ENCODE measurements around the gene JPH3. TPM values are rescaled to one million over a fixed set of nuclear protein-coding genes. Genes with fewer than 3 reads are reported as not detected.

Gene JPH3
- polyA plus RNA-seq, 1 experiment: 0.02 TPM

- Histone ChIP-seq H3K27ac (ENCODE audit: low read depth, low read length) (no peak overlapping the region), H3K27me3 (ENCODE audit: control insufficient read depth, insufficient read depth, low read length) (peaks cover 39% of the 10 kb centered on the region), H3K4me3 (ENCODE audit: low read depth, low read length) (no peak overlapping the region), H3K9me3 (ENCODE audit: control insufficient read depth, insufficient read depth, low read length) (peaks cover 3% of the 10 kb centered on the region; the same call in 1 of the 2 replicates)
- ChIA-PET POLR2A (no interaction called here), CTCF (interaction anchor here (0.9 to 3.0 kb wide), 2 partner anchors 9 to 52 kb away, joined by 3 to 14 read pairs; no protein-coding TSS in a partner anchor)
- DNase-seq (ENCODE audit: low read depth, low spot score): no peak
- TF ChIP-seq CTCF (IDR thresholded peaks at IDR 0.05; ENCODE audit: low read depth, low read length): no peak
Measured at GRCh38 chr16:87626905-87627304, 24.6 kb downstream of the JPH3 start.

- DNase-seq (ENCODE audit: low read depth, low spot score): no peak
- CTCF ChIA-PET: interaction anchor here (0.9 kb wide), 1 partner anchor 53 kb away, joined by 3 read pairs; no protein-coding TSS in a partner anchor
- Histone ChIP-seq H3K27me3 (ENCODE audit: control insufficient read depth, insufficient read depth, low read length) (peaks cover 38% of the 10 kb centered on the region), H3K9me3 (ENCODE audit: control insufficient read depth, insufficient read depth, low read length) (peaks cover 3% of the 10 kb centered on the region; the same call in 1 of the 2 replicates), H3K4me3 (ENCODE audit: low read depth, low read length) (no peak overlapping the region), H3K27ac (ENCODE audit: low read depth, low read length) (no peak overlapping the region)
- no peak for TF ChIP-seq CTCF (IDR thresholded peaks at IDR 0.05; ENCODE audit: low read depth, low read length)
- POLR2A ChIA-PET: interaction anchor here (0.5 kb wide), 1 partner anchor 312 kb away, joined by 3 read pairs; no protein-coding TSS in a partner anchor
Measured at GRCh38 chr16:87627542-87628245, 25.4 kb downstream of the JPH3 start.

- POLR2A ChIA-PET: no interaction called here
- H3K4me3 ChIP-seq (ENCODE audit: low read depth, low read length): no peak overlapping the region
- CTCF ChIA-PET: no interaction called here
Measured at GRCh38 chr16:87628246-87628923, 26.1 kb downstream of the JPH3 start.

GRCh38 chr16:87628940-87629339 is 26.6 kb downstream of the JPH3 start:
- DNase-seq (ENCODE audit: low read depth, low spot score): no peak

More at GRCh38 chr16:87628246-87628923, 26.1 kb downstream of the JPH3 start:
- no peak for DNase-seq (ENCODE audit: low read depth, low spot score)
- H3K27ac ChIP-seq (ENCODE audit: low read depth, low read length): no peak overlapping the region
- no peak for TF ChIP-seq CTCF (IDR thresholded peaks at IDR 0.05; ENCODE audit: low read depth, low read length)
- H3K27me3 ChIP-seq (ENCODE audit: control insufficient read depth, insufficient read depth, low read length): peaks cover 42% of the 10 kb centered on the region
- H3K9me3 ChIP-seq (ENCODE audit: control insufficient read depth, insufficient read depth, low read length): peaks cover 3% of the 10 kb centered on the region; the same call in 1 of the 2 replicates

More at GRCh38 chr16:87628940-87629339, 26.6 kb downstream of the JPH3 start:
- peaks cover 3% of the 10 kb centered on the region; the same call in 1 of the 2 replicates for H3K9me3 ChIP-seq (ENCODE audit: control insufficient read depth, insufficient read depth, low read length)
- ChIA-PET CTCF (no interaction called here), POLR2A (no interaction called here)
- no peak for TF ChIP-seq CTCF (IDR thresholded peaks at IDR 0.05; ENCODE audit: low read depth, low read length)
- H3K4me3 ChIP-seq (ENCODE audit: low read depth, low read length): no peak overlapping the region
- no peak overlapping the region for H3K27ac ChIP-seq (ENCODE audit: low read depth, low read length)
- H3K27me3 ChIP-seq (ENCODE audit: control insufficient read depth, insufficient read depth, low read length): peaks cover 42% of the 10 kb centered on the region
